K562 (cell line): Measurements from ENCODE around the gene IFI27L1. TPM values are rescaled to one million over a fixed set of nuclear protein-coding genes. Genes with fewer than 3 reads are reported as not detected.

Source experiments
- MED1 ChIP-seq: sonication (generic); formaldehyde crosslinking; IDR thresholded peaks from 2 replicates; pipeline ENCODE4 v1.8.1; 2023; ENCODE audit warnings: missing genetic modification reagents, borderline replicate concordance
- MGA ChIP-seq: fragments of 450-650 bp; IDR thresholded peaks from 2 replicates; pipeline ENCODE4 v1.6.1; 2016; ENCODE audit warnings: mild to moderate bottlenecking, moderate library complexity
- MYNN ChIP-seq, 2 experiments: sonication (generic); formaldehyde crosslinking in 1 of 2; IDR thresholded peaks; 2 replicates each; pipeline versions ENCODE4 v1.5.0 to v1.6.1; 2016 to 2020; ENCODE audit warnings: antibody characterized with exemption in 1 of 2, missing genetic modification reagents in 1 of 2
- POU5F1 ChIP-seq: fragments of 150-350 bp; IDR thresholded peaks from 2 replicates; pipeline ENCODE4 v1.6.1; 2014; ENCODE audit warnings: borderline replicate concordance, low read length, low read depth, mild to moderate bottlenecking; ENCODE audit not compliant: partially characterized antibody
- TRIM24 ChIP-seq, 2 experiments: fragments of 450-650 bp; IDR thresholded peaks; 2 replicates each; pipeline ENCODE4 v1.6.1; 2016
- ZBTB8A ChIP-seq: fragments of 450-650 bp; IDR thresholded peaks from 2 replicates; pipeline ENCODE4 v1.6.1; 2018; ENCODE audit warnings: mild to moderate bottlenecking, moderate library complexity; ENCODE audit not compliant: partially characterized antibody
- polyA plus RNA-seq, 8 experiments: library from polyadenylated mRNA; depleted of rRNA in 4 of 8; stranded (reverse) in 5 of 8; unstranded in 3 of 8; fragments of >200 nt; fragmentation: Nextera tagmentation in 2 of 8; fragmentation: Illumina TruSeq in 1 of 8; extraction: Ambion mirVana in 2 of 8; extraction: Trizol in 1 of 8; gene quantifications; 2 replicates each; pipeline versions ENCODE4 v1.2.1 to v1.2.3, GENCODE V29; 2011 to 2014; ENCODE audit warnings: inconsistent platforms in 1 of 8, missing spikeins in 1 of 8
- total RNA-seq, 7 experiments: library from RNA; depleted of rRNA in 6 of 7; stranded (reverse); fragments of >200 nt in 6 of 7; fragmentation: Illumina TruSeq in 2 of 7; extraction: Trizol in 2 of 7; gene quantifications; 2 replicates each; pipeline versions ENCODE4 v1.2.1 to v1.2.3, GENCODE V29; 2011 to 2021; ENCODE audit warnings: low replicate concordance in 1 of 7
- TF ChIP-seq, protein P1 (sequence below): fragments of 450-650 bp; formaldehyde crosslinking; IDR thresholded peaks from 2 replicates; pipeline ENCODE4 v1.4.0; 2022; ENCODE audit warnings: mild to moderate bottlenecking, moderate library complexity
- TF ChIP-seq, protein P2 (sequence below): fragments of 450-650 bp; IDR thresholded peaks from 2 replicates; pipeline ENCODE4 v1.6.1; 2018; ENCODE audit not compliant: partially characterized antibody

Gene IFI27L1
- total and polyA plus RNA-seq, 9 of the 15 experiments (the other 6 are each of a cell fraction or from before 2014, with no cell fraction given) = 14.5 to 28.0 (median 23.8) TPM

DNA sequence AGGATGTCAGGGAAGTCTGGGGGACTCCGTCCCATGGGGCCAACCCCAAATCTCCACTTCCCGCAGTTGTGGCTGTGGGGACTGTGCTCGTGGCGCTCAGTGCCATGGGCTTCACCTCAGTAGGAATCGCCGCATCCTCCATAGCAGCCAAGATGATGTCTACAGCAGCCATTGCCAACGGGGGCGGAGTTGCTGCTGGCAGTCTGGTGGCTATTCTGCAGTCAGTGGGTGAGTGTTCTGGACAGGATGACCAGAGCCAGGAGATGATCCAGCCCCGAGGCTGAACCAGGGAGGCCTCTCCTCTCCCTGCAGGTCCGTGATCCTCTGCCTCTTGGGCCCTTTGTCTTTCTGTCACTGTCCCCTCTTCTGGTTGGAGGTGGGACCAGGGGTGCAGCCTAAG is 20.6 kb downstream of the IFI27L1 start (continued):
- TF ChIP-seq MGA (no peak), MED1 (CRISPR knock-in tag) (no peak), TRIM24 (IDR thresholded peaks at IDR 0.05) (no peak), POU5F1 (no peak), MYNN (IDR thresholded peaks at IDR 0.05) (no peak), MYNN (CRISPR knock-in tag; IDR thresholded peaks at IDR 0.05) (no peak), ZBTB8A (no peak)
- TF ChIP-seq, protein P1, sequence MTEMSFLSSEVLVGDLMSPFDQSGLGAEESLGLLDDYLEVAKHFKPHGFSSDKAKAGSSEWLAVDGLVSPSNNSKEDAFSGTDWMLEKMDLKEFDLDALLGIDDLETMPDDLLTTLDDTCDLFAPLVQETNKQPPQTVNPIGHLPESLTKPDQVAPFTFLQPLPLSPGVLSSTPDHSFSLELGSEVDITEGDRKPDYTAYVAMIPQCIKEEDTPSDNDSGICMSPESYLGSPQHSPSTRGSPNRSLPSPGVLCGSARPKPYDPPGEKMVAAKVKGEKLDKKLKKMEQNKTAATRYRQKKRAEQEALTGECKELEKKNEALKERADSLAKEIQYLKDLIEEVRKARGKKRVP = no peak
- TF ChIP-seq, protein P2, sequence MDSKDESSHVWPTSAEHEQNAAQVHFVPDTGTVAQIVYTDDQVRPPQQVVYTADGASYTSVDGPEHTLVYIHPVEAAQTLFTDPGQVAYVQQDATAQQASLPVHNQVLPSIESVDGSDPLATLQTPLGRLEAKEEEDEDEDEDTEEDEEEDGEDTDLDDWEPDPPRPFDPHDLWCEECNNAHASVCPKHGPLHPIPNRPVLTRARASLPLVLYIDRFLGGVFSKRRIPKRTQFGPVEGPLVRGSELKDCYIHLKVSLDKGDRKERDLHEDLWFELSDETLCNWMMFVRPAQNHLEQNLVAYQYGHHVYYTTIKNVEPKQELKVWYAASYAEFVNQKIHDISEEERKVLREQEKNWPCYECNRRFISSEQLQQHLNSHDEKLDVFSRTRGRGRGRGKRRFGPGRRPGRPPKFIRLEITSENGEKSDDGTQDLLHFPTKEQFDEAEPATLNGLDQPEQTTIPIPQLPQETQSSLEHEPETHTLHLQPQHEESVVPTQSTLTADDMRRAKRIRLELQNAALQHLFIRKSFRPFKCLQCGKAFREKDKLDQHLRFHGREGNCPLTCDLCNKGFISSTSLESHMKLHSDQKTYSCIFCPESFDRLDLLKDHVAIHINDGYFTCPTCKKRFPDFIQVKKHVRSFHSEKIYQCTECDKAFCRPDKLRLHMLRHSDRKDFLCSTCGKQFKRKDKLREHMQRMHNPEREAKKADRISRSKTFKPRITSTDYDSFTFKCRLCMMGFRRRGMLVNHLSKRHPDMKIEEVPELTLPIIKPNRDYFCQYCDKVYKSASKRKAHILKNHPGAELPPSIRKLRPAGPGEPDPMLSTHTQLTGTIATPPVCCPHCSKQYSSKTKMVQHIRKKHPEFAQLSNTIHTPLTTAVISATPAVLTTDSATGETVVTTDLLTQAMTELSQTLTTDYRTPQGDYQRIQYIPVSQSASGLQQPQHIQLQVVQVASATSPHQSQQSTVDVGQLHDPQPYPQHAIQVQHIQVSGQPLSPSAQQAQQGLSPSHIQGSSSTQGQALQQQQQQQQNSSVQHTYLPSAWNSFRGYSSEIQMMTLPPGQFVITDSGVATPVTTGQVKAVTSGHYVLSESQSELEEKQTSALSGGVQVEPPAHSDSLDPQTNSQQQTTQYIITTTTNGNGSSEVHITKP = no peak
